MM.1S (cell line): ENCODE data around the gene PTPRN2.

Experiments used
- DNase-seq: peaks from one replicate; pipeline ENCODE4 v3.0.0-alpha.2; 2015
- H2AFZ ChIP-seq: fragments of 300-600 bp; sonication (generic); 2 replicates; pipeline ENCODE4 v1.6.0; 2016; ENCODE audit warnings: antibody characterized with exemption, low read length
- H3F3A ChIP-seq: fragments of 300-600 bp; sonication (generic); 2 replicates; pipeline ENCODE4 v1.6.1; 2016; ENCODE audit warnings: mild to moderate bottlenecking, antibody characterized with exemption, low read length, moderate library complexity, mixed read lengths; ENCODE audit not compliant: insufficient read depth
- H3K27ac ChIP-seq: fragments of 300-600 bp; sonication (generic); 2 replicates; pipeline ENCODE4 v1.5.1; 2016; ENCODE audit warnings: mild to moderate bottlenecking, low read length
- H3K27me3 ChIP-seq: fragments of 300-600 bp; sonication (generic); replicated peaks from 2 replicates; pipeline ENCODE4 v1.6.0; 2016; ENCODE audit warnings: low read length; ENCODE audit not compliant: insufficient read depth
- H3K36me3 ChIP-seq: fragments of 300-600 bp; sonication (generic); replicated peaks from 2 replicates; pipeline ENCODE4 v1.6.1; 2016; ENCODE audit warnings: mild to moderate bottlenecking, low read length, mixed read lengths; ENCODE audit not compliant: insufficient read depth
- H3K4me1 ChIP-seq: fragments of 300-600 bp; sonication (generic); 2 replicates; pipeline ENCODE4 v1.6.1; 2016; ENCODE audit warnings: low read length, mixed read lengths
- H3K4me2 ChIP-seq: fragments of 300-600 bp; sonication (generic); 2 replicates; pipeline ENCODE4 v1.6.0; 2016; ENCODE audit warnings: low read depth, low read length
- H3K4me3 ChIP-seq: fragments of 300-600 bp; sonication (generic); 2 replicates; pipeline ENCODE4 v1.5.1; 2016; ENCODE audit warnings: low read length, mixed read lengths
- H3K79me2 ChIP-seq: fragments of 300-600 bp; sonication (generic); 2 replicates; pipeline ENCODE4 v1.6.1; 2016; ENCODE audit warnings: mixed run types, low read length, mixed read lengths
- H3K9ac ChIP-seq: fragments of 300-600 bp; sonication (generic); 2 replicates; pipeline ENCODE4 v1.6.1; 2016; ENCODE audit warnings: low read length, mixed read lengths
- H3K9me2 ChIP-seq: fragments of 300-600 bp; sonication (generic); replicated peaks from 2 replicates; pipeline ENCODE4 v1.6.1; 2016; ENCODE audit warnings: mild to moderate bottlenecking, low read length, mixed read lengths; ENCODE audit not compliant: insufficient read depth
- H3K9me3 ChIP-seq: fragments of 300-600 bp; sonication (generic); replicated peaks from 2 replicates; pipeline ENCODE4 v1.6.1; 2016; ENCODE audit warnings: mild to moderate bottlenecking, low read length, mixed read lengths; ENCODE audit not compliant: insufficient read depth
- H4K20me1 ChIP-seq: fragments of 300-600 bp; sonication (generic); 2 replicates; pipeline ENCODE4 v1.6.1; 2016; ENCODE audit warnings: mild to moderate bottlenecking, low read length, moderate library complexity, mixed read lengths; ENCODE audit not compliant: insufficient read depth
- EZH2 ChIP-seq: fragments of 300-600 bp; sonication (generic); optimal IDR thresholded peaks from 2 replicates; pipeline ENCODE3; 2017; ENCODE audit warnings: low read depth, mild to moderate bottlenecking, antibody characterized with exemption, low read length, mixed read lengths
- EZH2phosphoT487 ChIP-seq: fragments of 300-600 bp; sonication (generic); IDR thresholded peaks from 2 replicates; pipeline ENCODE4 v1.6.1; 2018; ENCODE audit warnings: antibody characterized with exemption, low read length
- TF ChIP-seq, protein P1 (sequence below): fragments of 300-600 bp; sonication (generic); IDR thresholded peaks from 2 replicates; pipeline ENCODE4 v1.5.1; 2016; ENCODE audit warnings: antibody characterized with exemption, low read length, mixed read lengths

Gene PTPRN2

DNA sequence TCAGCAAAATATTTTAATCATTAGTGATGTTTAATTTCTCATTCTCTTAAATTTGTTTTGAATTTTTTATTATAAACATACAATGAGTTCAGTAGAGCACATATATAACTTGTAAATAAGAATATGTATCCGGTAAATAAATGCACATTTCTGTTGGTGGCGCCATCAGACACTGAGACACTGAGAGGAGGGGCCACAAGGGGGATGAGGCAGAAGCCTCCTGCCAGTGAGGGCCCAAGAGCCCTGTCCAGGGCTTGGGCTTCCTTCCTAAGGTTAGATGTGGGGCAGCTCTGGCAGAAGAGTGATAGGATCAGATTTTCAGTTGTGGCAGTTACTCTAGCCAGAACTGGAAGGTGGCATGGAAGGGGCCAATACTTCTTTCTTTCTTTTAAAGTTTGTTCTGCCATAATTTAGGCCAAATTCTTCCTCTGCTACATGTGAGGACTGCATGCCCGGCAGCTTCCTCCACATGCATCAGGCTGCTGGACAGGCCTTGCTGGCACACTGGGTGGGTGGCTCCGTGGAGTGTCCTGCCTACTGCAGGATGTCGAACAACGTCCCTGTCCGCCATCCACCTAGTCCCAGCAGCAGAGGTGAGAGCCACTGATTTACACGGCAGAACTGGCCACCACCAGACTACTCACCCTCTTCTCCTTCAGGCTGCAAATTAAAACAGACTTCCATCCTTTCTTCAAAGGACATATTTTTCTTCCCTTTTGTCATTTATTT, 13.2 kb downstream of the PTPRN2 start:
- no peaks in the 10 kb centered on the region for H3K9me3 ChIP-seq
- no peaks in the 10 kb centered on the region for H3K4me1 ChIP-seq
- H3K4me2 ChIP-seq = no peak overlapping the region
- no peak for DNase-seq
- no peak overlapping the region for H3K27ac ChIP-seq
- no peaks in the 10 kb centered on the region for H3K79me2 ChIP-seq
- no peak overlapping the region for H2AFZ ChIP-seq
- H3K27me3 ChIP-seq = peaks cover 12% of the 10 kb centered on the region; the same call in 1 of the 2 replicates
- H3K9me2 ChIP-seq = no peaks in the 10 kb centered on the region
- H3K4me3 ChIP-seq = no peak overlapping the region
- no peaks in the 10 kb centered on the region for H4K20me1 ChIP-seq
- no peak overlapping the region for H3K9ac ChIP-seq
- no peaks in the 10 kb centered on the region for H3F3A ChIP-seq
- TF ChIP-seq EZH2phosphoT487 (no peak), EZH2 (no peak)
- TF ChIP-seq, protein P1, sequence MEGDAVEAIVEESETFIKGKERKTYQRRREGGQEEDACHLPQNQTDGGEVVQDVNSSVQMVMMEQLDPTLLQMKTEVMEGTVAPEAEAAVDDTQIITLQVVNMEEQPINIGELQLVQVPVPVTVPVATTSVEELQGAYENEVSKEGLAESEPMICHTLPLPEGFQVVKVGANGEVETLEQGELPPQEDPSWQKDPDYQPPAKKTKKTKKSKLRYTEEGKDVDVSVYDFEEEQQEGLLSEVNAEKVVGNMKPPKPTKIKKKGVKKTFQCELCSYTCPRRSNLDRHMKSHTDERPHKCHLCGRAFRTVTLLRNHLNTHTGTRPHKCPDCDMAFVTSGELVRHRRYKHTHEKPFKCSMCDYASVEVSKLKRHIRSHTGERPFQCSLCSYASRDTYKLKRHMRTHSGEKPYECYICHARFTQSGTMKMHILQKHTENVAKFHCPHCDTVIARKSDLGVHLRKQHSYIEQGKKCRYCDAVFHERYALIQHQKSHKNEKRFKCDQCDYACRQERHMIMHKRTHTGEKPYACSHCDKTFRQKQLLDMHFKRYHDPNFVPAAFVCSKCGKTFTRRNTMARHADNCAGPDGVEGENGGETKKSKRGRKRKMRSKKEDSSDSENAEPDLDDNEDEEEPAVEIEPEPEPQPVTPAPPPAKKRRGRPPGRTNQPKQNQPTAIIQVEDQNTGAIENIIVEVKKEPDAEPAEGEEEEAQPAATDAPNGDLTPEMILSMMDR = no peak
- no peaks in the 10 kb centered on the region for H3K36me3 ChIP-seq

DNA sequence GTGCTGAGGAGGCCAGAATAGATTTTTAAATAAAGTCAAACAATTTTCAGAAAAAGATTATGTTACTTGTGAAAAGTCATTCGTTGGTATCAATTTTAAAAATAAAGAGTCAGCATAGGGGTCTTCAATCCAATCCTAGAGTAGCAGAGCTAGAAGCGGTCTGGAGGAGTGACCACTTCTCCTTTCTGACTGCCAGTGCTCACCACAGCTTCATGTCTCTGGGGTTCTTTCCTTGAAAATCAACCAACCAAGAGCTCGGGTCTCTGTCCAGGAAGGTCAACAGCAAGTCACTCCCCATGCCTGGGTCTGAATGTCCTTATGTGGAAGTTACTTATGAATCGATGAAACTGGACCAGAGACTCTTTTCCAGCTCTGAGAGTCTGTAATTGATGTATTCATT, 14.3 kb downstream of the PTPRN2 start:
- no peaks in the 10 kb centered on the region for H3K9me3 ChIP-seq
- H4K20me1 ChIP-seq = no peaks in the 10 kb centered on the region
- no peak overlapping the region for H3K27ac ChIP-seq
- no peak for DNase-seq
- H3F3A ChIP-seq = no peaks in the 10 kb centered on the region
- TF ChIP-seq, protein P1 = no peak
- TF ChIP-seq EZH2phosphoT487 (no peak), EZH2 (no peak)
- H3K4me1 ChIP-seq = no peaks in the 10 kb centered on the region
- H3K9me2 ChIP-seq = no peaks in the 10 kb centered on the region
- H3K36me3 ChIP-seq = no peaks in the 10 kb centered on the region
- no peak overlapping the region for H3K4me3 ChIP-seq
- H3K4me2 ChIP-seq = no peak overlapping the region
- no peaks in the 10 kb centered on the region for H3K79me2 ChIP-seq
- H2AFZ ChIP-seq = no peak overlapping the region
- H3K9ac ChIP-seq = no peak overlapping the region
- peaks cover 12% of the 10 kb centered on the region; the same call in 1 of the 2 replicates for H3K27me3 ChIP-seq

DNA sequence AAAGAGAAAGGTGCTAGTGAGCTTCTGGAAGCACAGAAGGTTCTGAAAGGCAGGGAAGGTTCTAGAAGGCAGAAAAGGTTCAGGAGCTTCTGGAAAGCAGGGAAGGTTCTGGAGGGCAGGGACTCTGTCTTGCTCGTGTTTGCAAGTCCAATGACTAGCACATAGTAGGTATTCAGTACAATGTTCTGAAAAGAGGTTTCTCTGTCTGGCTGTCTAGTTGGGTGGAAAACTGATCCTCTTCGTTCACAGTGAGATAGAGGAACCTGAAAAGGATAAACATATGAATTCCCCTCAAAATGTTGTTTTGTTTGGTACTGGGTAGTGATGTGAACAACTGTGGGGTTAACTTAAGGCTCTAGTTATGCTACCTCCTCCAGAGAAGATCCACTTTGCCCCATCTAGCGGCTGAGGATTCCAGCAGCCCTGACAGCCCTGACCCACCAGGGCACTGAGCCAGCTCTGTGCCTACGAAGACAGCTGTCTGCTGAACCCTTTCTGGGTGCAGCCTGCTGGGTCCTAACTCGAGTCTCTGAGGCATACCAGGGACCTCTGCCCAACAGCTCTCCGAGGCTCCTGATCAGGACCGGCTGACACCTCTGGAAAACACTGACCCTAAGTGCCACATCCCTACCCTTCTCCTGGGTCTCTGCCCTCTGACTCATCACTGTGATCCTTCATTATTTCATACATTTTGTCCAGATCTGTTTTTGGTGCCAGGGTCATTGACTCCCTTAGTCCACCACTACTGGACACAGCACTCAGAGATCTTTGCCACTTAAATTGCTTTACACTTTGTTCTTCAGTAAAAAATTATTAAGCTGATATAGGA, 15.4 kb downstream of the PTPRN2 start:
- no peak overlapping the region for H3K9ac ChIP-seq
- H2AFZ ChIP-seq = no peak overlapping the region
- DNase-seq = no peak

More for the DNA sequence above, 15.4 kb downstream of the PTPRN2 start:
- Histone ChIP-seq H3K27ac (no peak overlapping the region), H3K9me3 (no peaks in the 10 kb centered on the region), H3K4me2 (no peak overlapping the region), H3K36me3 (no peaks in the 10 kb centered on the region), H3K4me1 (no peaks in the 10 kb centered on the region), H3K79me2 (no peaks in the 10 kb centered on the region), H3K9me2 (no peaks in the 10 kb centered on the region), H3F3A (no peaks in the 10 kb centered on the region), H4K20me1 (no peaks in the 10 kb centered on the region), H3K4me3 (no peak overlapping the region), H3K27me3 (peaks cover 12% of the 10 kb centered on the region; the same call in 1 of the 2 replicates)
- TF ChIP-seq, protein P1 = peak; percentile 7; the same call in 1 of the 2 replicates
- no peak for TF ChIP-seq EZH2
- TF ChIP-seq EZH2phosphoT487 = no peak
